ACC112 (cell line): ENCODE results near the gene CSNK2B.

Experiments used
- H2AFZ ChIP-seq: fragments of 200-600 bp; sonication (generic); one replicate; pipeline ENCODE4 v1.6.0; 2017; ENCODE audit warnings: antibody characterized with exemption, low read length; ENCODE audit not compliant: unreplicated experiment
- H3K27ac ChIP-seq: fragments of 200-600 bp; sonication (generic); 2 replicates; pipeline ENCODE4 v1.5.1; 2014; ENCODE audit warnings: low read depth, mild to moderate bottlenecking, antibody characterized with exemption, low read length, moderate library complexity
- H3K27me3 ChIP-seq: fragments of 200-600 bp; sonication (generic); 2 replicates; pipeline ENCODE4 v1.6.1; 2014; ENCODE audit warnings: mild to moderate bottlenecking, antibody characterized with exemption, low read length, moderate library complexity, mixed read lengths; ENCODE audit not compliant: insufficient read depth
- H3K36me3 ChIP-seq: fragments of 200-600 bp; sonication (generic); 2 replicates; pipeline ENCODE4 v1.6.1; 2016; ENCODE audit warnings: mild to moderate bottlenecking, antibody characterized with exemption, low read length, moderate library complexity, mixed read lengths; ENCODE audit not compliant: insufficient read depth
- H3K4me1 ChIP-seq: fragments of 200-600 bp; sonication (generic); one replicate; pipeline ENCODE4 v1.6.1; 2016; ENCODE audit warnings: low read length, mixed read lengths; ENCODE audit not compliant: insufficient read depth, unreplicated experiment, control insufficient read depth
- H3K4me3 ChIP-seq: fragments of 200-600 bp; sonication (generic); 2 replicates; pipeline ENCODE4 v1.5.1; 2014; ENCODE audit warnings: mild to moderate bottlenecking, low read depth, low read length
- H3K79me2 ChIP-seq: fragments of 200-600 bp; sonication (generic); one replicate; pipeline ENCODE4 v1.6.0; 2016; ENCODE audit warnings: low read length; ENCODE audit not compliant: control insufficient read depth, unreplicated experiment, insufficient read depth

CSNK2B gene

DNA sequence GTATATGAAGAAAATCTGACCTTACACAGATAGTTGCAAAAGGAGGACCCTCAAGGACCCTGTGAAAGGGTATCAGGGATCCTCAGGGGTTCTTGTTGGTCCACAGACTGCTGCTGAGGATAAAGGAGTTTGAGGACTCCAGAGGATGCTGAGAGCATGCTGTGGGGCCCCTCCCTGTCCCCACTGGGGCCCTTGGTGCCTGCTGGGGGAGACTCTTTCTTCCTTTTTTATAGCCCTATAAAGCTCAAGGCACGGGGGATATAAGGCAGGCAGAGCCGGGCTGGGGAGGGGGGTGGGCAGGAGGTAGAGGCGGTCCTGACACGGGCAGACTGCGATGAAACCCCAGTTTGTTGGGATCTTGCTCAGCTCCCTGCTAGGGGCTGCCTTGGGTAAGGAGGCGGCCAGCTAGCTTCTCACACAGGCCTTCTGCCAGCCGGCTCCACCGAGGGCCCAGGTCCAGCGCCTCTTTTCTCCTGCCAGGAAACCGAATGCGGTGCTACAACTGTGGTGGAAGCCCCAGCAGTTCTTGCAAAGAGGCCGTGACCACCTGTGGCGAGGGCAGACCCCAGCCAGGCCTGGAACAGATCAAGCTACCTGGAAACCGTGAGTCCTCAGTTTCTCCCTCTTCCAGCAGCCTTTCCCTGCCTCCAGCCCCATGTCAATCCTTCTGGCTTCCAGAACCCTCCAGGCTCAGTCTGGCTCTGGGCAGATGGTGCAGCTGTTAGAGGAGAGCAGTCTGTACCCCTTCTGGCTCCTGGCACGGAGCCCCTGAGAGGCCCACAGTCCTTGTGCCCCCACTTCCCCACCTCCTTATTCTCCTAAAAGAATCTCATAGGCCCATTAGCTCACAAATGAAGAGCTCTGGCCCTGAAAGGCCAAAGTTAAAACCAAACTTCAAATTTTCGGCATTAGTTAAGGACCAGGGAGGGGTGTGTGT, 49.4 kb downstream of the CSNK2B start, which contains the start of gene LY6G6D:
LY6G6D (plus strand) TSS at position 327 of the 937 bp plus-strand sequence; CDS start at position 335, 8 bp downstream.
- Histone ChIP-seq H3K36me3 (no peaks in the 10 kb centered on the region), H3K27me3 (no peaks in the 10 kb centered on the region), H3K79me2 (no peaks in the 10 kb centered on the region), H3K4me3 (no peak within 1 kb of the TSS), H3K27ac (no peak within 1 kb of the TSS), H2AFZ (no peak within 1 kb of the TSS), H3K4me1 (no peaks in the 10 kb centered on the region)

- Histone ChIP-seq H3K4me3 (no peak overlapping the region), H3K4me1 (no peaks in the 10 kb centered on the region), H3K27me3 (no peaks in the 10 kb centered on the region), H3K27ac (no peak overlapping the region), H3K79me2 (no peaks in the 10 kb centered on the region), H2AFZ (no peak overlapping the region), H3K36me3 (no peaks in the 10 kb centered on the region)
Observed at GRCh38 chr6:31717499-31718222, 51.8 kb downstream of the CSNK2B start.

DNA sequence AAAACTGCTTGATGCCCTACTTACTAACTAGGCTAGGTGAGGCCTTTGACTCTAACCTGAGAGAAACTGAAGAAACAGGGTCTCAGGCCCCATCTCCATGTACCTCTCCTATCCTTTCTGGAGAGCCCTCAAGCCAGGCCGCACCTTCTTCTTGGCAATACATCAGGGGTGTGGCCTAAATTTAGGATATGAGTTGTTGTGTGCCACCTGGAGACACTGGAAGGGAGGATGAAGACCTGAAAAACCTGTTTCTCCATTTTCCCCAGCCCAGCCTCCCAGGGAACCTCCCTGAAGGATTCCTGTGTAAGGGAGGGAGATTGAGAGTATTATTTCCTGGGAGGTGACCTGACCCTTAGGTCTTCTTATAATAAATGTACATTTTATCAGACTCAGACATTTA, 52.4 kb downstream of the CSNK2B start:
- no peak overlapping the region for H2AFZ ChIP-seq
- no peaks in the 10 kb centered on the region for H3K36me3 ChIP-seq
- H3K27ac ChIP-seq: no peak overlapping the region
- H3K79me2 ChIP-seq: no peaks in the 10 kb centered on the region
- no peak overlapping the region for H3K4me3 ChIP-seq
- no peaks in the 10 kb centered on the region for H3K27me3 ChIP-seq
- no peaks in the 10 kb centered on the region for H3K4me1 ChIP-seq

DNA sequence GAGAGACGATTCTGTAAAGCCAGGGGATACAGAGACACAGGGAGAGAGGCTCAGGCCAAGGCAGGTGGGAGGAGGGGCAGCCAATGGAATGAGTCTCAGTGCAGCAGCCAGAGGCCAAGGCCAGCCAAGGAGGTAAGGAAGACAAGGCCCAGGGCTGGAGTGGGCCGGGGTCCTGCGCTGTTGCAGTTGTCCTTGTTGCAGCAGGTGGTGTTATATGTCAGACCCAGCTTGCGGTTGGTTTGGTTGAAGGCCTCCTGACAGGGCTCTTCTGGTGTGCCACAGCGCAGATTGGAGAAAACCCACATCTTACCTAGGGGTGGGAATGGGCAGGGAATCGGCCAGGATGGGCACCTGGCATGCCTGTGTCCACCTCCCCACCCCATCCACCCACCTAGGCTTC, 53.1 kb downstream of the CSNK2B start:
- Histone ChIP-seq H3K27ac (no peak overlapping the region), H3K4me3 (no peak overlapping the region), H3K79me2 (no peaks in the 10 kb centered on the region), H3K4me1 (no peaks in the 10 kb centered on the region), H3K27me3 (no peaks in the 10 kb centered on the region), H3K36me3 (no peaks in the 10 kb centered on the region), H2AFZ (no peak overlapping the region)
